HEK293 (cell line): ENCODE data around the gene PNPLA6.

ENCODE experiments used
- EGR2 ChIP-seq: fragments of 450-650 bp; formaldehyde crosslinking; IDR thresholded peaks from 2 replicates; pipeline ENCODE4 v1.5.1; 2016; ENCODE audit warnings: low read depth, missing biosample characterization, missing genetic modification characterization
- GFI1B ChIP-seq: fragments of 450-650 bp; formaldehyde crosslinking; IDR thresholded peaks from 2 replicates; pipeline ENCODE4 v1.5.1; 2016; ENCODE audit warnings: missing biosample characterization, missing genetic modification characterization
- KLF7 ChIP-seq: fragments of 450-650 bp; formaldehyde crosslinking; IDR thresholded peaks from 2 replicates; pipeline ENCODE4 v1.5.1; 2016; ENCODE audit warnings: missing biosample characterization, missing genetic modification characterization, borderline replicate concordance
- OSR2 ChIP-seq: fragments of 450-650 bp; formaldehyde crosslinking; IDR thresholded peaks from 2 replicates; pipeline ENCODE4 v1.5.1; 2016; ENCODE audit warnings: missing biosample characterization, missing genetic modification characterization
- OVOL3 ChIP-seq: fragments of 450-650 bp; formaldehyde crosslinking; IDR thresholded peaks from 2 replicates; pipeline ENCODE4 v1.5.1; 2016; ENCODE audit warnings: missing biosample characterization, missing genetic modification characterization
- SALL2 ChIP-seq: fragments of 450-650 bp; formaldehyde crosslinking; IDR thresholded peaks from 2 replicates; pipeline ENCODE4 v1.5.0; 2017; ENCODE audit warnings: missing biosample characterization, mild to moderate bottlenecking, missing genetic modification characterization, borderline replicate concordance
- YY1 ChIP-seq: fragments of 450-650 bp; formaldehyde crosslinking; IDR thresholded peaks from 2 replicates; pipeline ENCODE4 v1.5.1; 2018; ENCODE audit warnings: missing biosample characterization, missing genetic modification characterization
- YY2 ChIP-seq: fragments of 450-650 bp; formaldehyde crosslinking; IDR thresholded peaks from 2 replicates; pipeline ENCODE4 v1.5.1; 2016; ENCODE audit warnings: missing biosample characterization, missing genetic modification characterization
- ZBTB17 ChIP-seq: fragments of 450-650 bp; formaldehyde crosslinking; IDR thresholded peaks from 2 replicates; pipeline ENCODE4 v1.5.1; 2016; ENCODE audit warnings: missing biosample characterization, missing genetic modification characterization
- ZNF157 ChIP-seq: fragments of 450-650 bp; formaldehyde crosslinking; IDR thresholded peaks from 2 replicates; pipeline ENCODE4 v1.5.1; 2016; ENCODE audit warnings: missing biosample characterization, missing genetic modification characterization
- ZNF16 ChIP-seq: fragments of 450-650 bp; formaldehyde crosslinking; IDR thresholded peaks from 2 replicates; pipeline ENCODE4 v1.5.1; 2016; ENCODE audit warnings: low read depth, missing biosample characterization, missing genetic modification characterization
- ZNF169 ChIP-seq: fragments of 450-650 bp; formaldehyde crosslinking; IDR thresholded peaks from 2 replicates; pipeline ENCODE4 v1.5.1; 2016; ENCODE audit warnings: missing biosample characterization, missing genetic modification characterization
- ZNF24 ChIP-seq: fragments of 450-650 bp; formaldehyde crosslinking; IDR thresholded peaks from 2 replicates; pipeline ENCODE4 v1.5.1; 2016; ENCODE audit warnings: missing biosample characterization, missing genetic modification characterization
- ZNF433 ChIP-seq: fragments of 450-650 bp; formaldehyde crosslinking; IDR thresholded peaks from 2 replicates; pipeline ENCODE4 v1.5.1; 2016; ENCODE audit warnings: missing biosample characterization, missing genetic modification characterization, low read depth
- ZNF48 ChIP-seq: fragments of 450-650 bp; formaldehyde crosslinking; IDR thresholded peaks from 2 replicates; pipeline ENCODE4 v1.5.1; 2016; ENCODE audit warnings: missing biosample characterization, missing genetic modification characterization
- ZNF510 ChIP-seq: fragments of 450-650 bp; formaldehyde crosslinking; IDR thresholded peaks from 2 replicates; pipeline ENCODE4 v1.5.1; 2018; ENCODE audit warnings: mild to moderate bottlenecking, missing genetic modification characterization, missing biosample characterization; ENCODE audit not compliant: insufficient replicate concordance
- ZNF596 ChIP-seq: fragments of 450-650 bp; IDR thresholded peaks from 2 replicates; pipeline ENCODE4 v1.5.0; 2018; ENCODE audit warnings: missing biosample characterization, mild to moderate bottlenecking, missing genetic modification characterization, moderate library complexity
- ZNF623 ChIP-seq: fragments of 450-650 bp; formaldehyde crosslinking; IDR thresholded peaks from 2 replicates; pipeline ENCODE4 v1.5.1; 2016; ENCODE audit warnings: missing biosample characterization, missing genetic modification characterization
- ZNF658 ChIP-seq: fragments of 450-650 bp; formaldehyde crosslinking; IDR thresholded peaks from 2 replicates; pipeline ENCODE4; 2016; ENCODE audit warnings: missing biosample characterization, missing genetic modification characterization
- ZNF830 ChIP-seq: fragments of 450-650 bp; IDR thresholded peaks from 2 replicates; pipeline ENCODE4 v1.5.0; 2018; ENCODE audit warnings: missing biosample characterization, missing genetic modification characterization, low read depth, mild to moderate bottlenecking, moderate library complexity
- ZNF837 ChIP-seq: fragments of 450-650 bp; formaldehyde crosslinking; IDR thresholded peaks from 2 replicates; pipeline ENCODE4 v1.5.1; 2016; ENCODE audit warnings: missing biosample characterization, missing genetic modification characterization
- TF ChIP-seq, protein P1 (sequence below): fragments of 450-650 bp; formaldehyde crosslinking; IDR thresholded peaks from 2 replicates; pipeline ENCODE4 v1.5.1; 2016; ENCODE audit warnings: missing biosample characterization, missing genetic modification characterization
- TF ChIP-seq, protein P2 (sequence below): fragments of 450-650 bp; IDR thresholded peaks from 2 replicates; pipeline ENCODE4 v1.5.1; 2018; ENCODE audit warnings: missing biosample characterization, mild to moderate bottlenecking, missing genetic modification characterization
- TF ChIP-seq, protein P3 (sequence below): fragments of 450-650 bp; formaldehyde crosslinking; IDR thresholded peaks from 2 replicates; pipeline ENCODE4 v1.5.1; 2016; ENCODE audit warnings: missing biosample characterization, missing genetic modification characterization, borderline replicate concordance
- TF ChIP-seq, protein P4 (sequence below): fragments of 450-650 bp; formaldehyde crosslinking; IDR thresholded peaks from 2 replicates; pipeline ENCODE4 v1.5.1; 2017; ENCODE audit warnings: missing biosample characterization, missing genetic modification characterization
- TF ChIP-seq, protein P5 (sequence below): fragments of 450-650 bp; formaldehyde crosslinking; optimal IDR thresholded peaks from 2 replicates; pipeline ENCODE3; 2016; ENCODE audit warnings: missing biosample characterization, mild to moderate bottlenecking, missing genetic modification characterization

PNPLA6 gene

DNA sequence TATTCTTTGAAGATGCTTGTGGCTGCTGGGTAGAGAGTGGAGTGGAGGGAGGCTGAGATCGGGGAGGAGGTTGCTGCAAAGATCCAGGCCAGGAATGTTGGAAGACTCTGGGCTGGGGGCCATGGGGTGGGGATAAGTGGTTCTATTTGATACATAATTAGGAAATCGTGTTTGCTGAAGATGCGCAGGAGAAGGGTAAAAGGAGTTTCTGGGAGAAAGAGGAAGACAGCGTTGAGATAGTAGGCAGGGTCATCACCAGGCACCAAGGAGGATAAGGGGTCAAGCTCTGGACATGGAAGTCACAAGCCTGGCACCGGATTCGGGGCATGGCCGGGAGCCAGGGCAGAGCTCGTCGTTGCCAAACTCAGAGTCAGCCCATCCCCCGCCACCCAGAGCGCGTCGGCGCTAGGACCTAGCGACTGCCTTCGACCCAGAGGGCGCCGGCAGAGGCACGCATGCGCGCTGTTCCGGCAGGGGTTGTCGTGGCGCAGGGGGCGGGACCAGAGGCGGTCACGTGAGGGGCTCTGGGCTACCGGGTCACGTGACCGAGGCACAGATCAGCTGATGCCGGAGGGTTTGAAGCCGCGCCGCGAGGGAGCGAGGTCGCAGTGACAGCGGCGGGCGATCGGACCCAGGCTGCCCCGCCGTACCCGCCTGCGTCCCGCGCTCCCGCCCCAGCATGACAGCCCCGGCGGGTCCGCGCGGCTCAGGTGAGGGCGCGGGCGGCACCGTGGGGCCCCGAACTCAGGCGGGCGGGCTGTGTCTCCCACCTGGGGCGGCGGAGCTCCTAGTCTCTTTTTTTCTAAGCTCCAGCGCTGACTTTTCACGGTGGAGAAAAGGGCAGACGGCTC is 13.2 kb upstream of the PNPLA6 start, which contains the start of gene MCOLN1 (continued):
- no peak for TF ChIP-seq ZNF510 (tag by site-specific recombination)
- TF ChIP-seq ZNF658 (tag by site-specific recombination), result no peak
- TF ChIP-seq OSR2 (tag by site-specific recombination), result peak; percentile 29; the same call in 1 of the 2 replicates
- TF ChIP-seq ZNF157 (tag by site-specific recombination), result no peak
- TF ChIP-seq, protein P1, sequence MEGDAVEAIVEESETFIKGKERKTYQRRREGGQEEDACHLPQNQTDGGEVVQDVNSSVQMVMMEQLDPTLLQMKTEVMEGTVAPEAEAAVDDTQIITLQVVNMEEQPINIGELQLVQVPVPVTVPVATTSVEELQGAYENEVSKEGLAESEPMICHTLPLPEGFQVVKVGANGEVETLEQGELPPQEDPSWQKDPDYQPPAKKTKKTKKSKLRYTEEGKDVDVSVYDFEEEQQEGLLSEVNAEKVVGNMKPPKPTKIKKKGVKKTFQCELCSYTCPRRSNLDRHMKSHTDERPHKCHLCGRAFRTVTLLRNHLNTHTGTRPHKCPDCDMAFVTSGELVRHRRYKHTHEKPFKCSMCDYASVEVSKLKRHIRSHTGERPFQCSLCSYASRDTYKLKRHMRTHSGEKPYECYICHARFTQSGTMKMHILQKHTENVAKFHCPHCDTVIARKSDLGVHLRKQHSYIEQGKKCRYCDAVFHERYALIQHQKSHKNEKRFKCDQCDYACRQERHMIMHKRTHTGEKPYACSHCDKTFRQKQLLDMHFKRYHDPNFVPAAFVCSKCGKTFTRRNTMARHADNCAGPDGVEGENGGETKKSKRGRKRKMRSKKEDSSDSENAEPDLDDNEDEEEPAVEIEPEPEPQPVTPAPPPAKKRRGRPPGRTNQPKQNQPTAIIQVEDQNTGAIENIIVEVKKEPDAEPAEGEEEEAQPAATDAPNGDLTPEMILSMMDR (tag by site-specific recombination), result no peak; the same call in 1 of the 2 replicates
- TF ChIP-seq ZBTB17 (tag by site-specific recombination), result peak; percentile 94
- no peak for TF ChIP-seq ZNF169
- no peak for TF ChIP-seq ZNF433
- no peak for TF ChIP-seq ZNF830 (tag by site-specific recombination)
- TF ChIP-seq ZNF596 (tag by site-specific recombination), result no peak
- TF ChIP-seq, protein P2, sequence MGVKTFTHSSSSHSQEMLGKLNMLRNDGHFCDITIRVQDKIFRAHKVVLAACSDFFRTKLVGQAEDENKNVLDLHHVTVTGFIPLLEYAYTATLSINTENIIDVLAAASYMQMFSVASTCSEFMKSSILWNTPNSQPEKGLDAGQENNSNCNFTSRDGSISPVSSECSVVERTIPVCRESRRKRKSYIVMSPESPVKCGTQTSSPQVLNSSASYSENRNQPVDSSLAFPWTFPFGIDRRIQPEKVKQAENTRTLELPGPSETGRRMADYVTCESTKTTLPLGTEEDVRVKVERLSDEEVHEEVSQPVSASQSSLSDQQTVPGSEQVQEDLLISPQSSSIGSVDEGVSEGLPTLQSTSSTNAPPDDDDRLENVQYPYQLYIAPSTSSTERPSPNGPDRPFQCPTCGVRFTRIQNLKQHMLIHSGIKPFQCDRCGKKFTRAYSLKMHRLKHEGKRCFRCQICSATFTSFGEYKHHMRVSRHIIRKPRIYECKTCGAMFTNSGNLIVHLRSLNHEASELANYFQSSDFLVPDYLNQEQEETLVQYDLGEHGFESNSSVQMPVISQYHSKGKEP (tag by site-specific recombination), result peak; percentile 55; the same call in 1 of the 2 replicates
- no peak for TF ChIP-seq ZNF837
- peak; percentile 72; the same call in 1 of the 2 replicates for TF ChIP-seq YY1 (tag by site-specific recombination)
- TF ChIP-seq EGR2 (tag by site-specific recombination), result 0 out of 2 replicates have a peak, but pooled peaks have one; percentile 31
- peak; percentile 92 for TF ChIP-seq ZNF24 (tag by site-specific recombination)
- TF ChIP-seq, protein P3, sequence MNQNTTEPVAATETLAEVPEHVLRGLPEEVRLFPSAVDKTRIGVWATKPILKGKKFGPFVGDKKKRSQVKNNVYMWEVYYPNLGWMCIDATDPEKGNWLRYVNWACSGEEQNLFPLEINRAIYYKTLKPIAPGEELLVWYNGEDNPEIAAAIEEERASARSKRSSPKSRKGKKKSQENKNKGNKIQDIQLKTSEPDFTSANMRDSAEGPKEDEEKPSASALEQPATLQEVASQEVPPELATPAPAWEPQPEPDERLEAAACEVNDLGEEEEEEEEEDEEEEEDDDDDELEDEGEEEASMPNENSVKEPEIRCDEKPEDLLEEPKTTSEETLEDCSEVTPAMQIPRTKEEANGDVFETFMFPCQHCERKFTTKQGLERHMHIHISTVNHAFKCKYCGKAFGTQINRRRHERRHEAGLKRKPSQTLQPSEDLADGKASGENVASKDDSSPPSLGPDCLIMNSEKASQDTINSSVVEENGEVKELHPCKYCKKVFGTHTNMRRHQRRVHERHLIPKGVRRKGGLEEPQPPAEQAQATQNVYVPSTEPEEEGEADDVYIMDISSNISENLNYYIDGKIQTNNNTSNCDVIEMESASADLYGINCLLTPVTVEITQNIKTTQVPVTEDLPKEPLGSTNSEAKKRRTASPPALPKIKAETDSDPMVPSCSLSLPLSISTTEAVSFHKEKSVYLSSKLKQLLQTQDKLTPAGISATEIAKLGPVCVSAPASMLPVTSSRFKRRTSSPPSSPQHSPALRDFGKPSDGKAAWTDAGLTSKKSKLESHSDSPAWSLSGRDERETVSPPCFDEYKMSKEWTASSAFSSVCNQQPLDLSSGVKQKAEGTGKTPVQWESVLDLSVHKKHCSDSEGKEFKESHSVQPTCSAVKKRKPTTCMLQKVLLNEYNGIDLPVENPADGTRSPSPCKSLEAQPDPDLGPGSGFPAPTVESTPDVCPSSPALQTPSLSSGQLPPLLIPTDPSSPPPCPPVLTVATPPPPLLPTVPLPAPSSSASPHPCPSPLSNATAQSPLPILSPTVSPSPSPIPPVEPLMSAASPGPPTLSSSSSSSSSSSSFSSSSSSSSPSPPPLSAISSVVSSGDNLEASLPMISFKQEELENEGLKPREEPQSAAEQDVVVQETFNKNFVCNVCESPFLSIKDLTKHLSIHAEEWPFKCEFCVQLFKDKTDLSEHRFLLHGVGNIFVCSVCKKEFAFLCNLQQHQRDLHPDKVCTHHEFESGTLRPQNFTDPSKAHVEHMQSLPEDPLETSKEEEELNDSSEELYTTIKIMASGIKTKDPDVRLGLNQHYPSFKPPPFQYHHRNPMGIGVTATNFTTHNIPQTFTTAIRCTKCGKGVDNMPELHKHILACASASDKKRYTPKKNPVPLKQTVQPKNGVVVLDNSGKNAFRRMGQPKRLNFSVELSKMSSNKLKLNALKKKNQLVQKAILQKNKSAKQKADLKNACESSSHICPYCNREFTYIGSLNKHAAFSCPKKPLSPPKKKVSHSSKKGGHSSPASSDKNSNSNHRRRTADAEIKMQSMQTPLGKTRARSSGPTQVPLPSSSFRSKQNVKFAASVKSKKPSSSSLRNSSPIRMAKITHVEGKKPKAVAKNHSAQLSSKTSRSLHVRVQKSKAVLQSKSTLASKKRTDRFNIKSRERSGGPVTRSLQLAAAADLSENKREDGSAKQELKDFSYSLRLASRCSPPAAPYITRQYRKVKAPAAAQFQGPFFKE (tag by site-specific recombination), result no peak
- TF ChIP-seq GFI1B, result no peak
- no peak for TF ChIP-seq ZNF623 (tag by site-specific recombination)
- TF ChIP-seq OVOL3 (tag by site-specific recombination), result peak; percentile 40; the same call in 1 of the 2 replicates
- TF ChIP-seq, protein P4, sequence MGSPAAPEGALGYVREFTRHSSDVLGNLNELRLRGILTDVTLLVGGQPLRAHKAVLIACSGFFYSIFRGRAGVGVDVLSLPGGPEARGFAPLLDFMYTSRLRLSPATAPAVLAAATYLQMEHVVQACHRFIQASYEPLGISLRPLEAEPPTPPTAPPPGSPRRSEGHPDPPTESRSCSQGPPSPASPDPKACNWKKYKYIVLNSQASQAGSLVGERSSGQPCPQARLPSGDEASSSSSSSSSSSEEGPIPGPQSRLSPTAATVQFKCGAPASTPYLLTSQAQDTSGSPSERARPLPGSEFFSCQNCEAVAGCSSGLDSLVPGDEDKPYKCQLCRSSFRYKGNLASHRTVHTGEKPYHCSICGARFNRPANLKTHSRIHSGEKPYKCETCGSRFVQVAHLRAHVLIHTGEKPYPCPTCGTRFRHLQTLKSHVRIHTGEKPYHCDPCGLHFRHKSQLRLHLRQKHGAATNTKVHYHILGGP (tag by site-specific recombination), result no peak
- TF ChIP-seq, protein P5, sequence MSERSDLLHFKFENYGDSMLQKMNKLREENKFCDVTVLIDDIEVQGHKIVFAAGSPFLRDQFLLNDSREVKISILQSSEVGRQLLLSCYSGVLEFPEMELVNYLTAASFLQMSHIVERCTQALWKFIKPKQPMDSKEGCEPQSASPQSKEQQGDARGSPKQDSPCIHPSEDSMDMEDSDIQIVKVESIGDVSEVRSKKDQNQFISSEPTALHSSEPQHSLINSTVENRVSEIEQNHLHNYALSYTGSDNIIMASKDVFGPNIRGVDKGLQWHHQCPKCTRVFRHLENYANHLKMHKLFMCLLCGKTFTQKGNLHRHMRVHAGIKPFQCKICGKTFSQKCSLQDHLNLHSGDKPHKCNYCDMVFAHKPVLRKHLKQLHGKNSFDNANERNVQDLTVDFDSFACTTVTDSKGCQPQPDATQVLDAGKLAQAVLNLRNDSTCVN (tag by site-specific recombination), result peak; percentile 72
- TF ChIP-seq SALL2 (tag by site-specific recombination), result no peak
- no peak for TF ChIP-seq ZNF16
- peak; percentile 71; the same call in 1 of the 2 replicates for TF ChIP-seq YY2 (tag by site-specific recombination)
- TF ChIP-seq KLF7 (tag by site-specific recombination), result peak; percentile 59; the same call in 1 of the 2 replicates
- no peak for TF ChIP-seq ZNF48 (tag by site-specific recombination)
